GM12865 (cell line): ENCODE results near the gene ULBP2.

Experiments used
- DNase-seq: peaks from one replicate; pipeline ENCODE4 v3.0.0; 2010; ENCODE audit warnings: low read depth
- H3K4me3 ChIP-seq: 2 replicates; pipeline ENCODE4 v1.5.1; 2011; ENCODE audit warnings: mild to moderate bottlenecking, low read depth, low read length, control low read depth
- CTCF ChIP-seq: IDR thresholded peaks from 2 replicates; pipeline ENCODE4 v1.5.1; 2011; ENCODE audit warnings: low read length, control low read depth, low read depth, inconsistent platforms; ENCODE audit not compliant: insufficient read depth; ENCODE audit errors: missing control alignments

ULBP2 gene

GRCh38 chr6:149979293-149979692 lies 37.5 kb downstream of the ULBP2 start:
- DNase-seq, result no peak
- no peak for TF ChIP-seq CTCF

GRCh38 chr6:149983145-149983544 lies 41.3 kb downstream of the ULBP2 start:
- no peak for TF ChIP-seq CTCF

More at GRCh38 chr6:149979293-149979692, 37.5 kb downstream of the ULBP2 start:
- no peak overlapping the region for H3K4me3 ChIP-seq

GRCh38 chr6:149984773-149985172 lies 43.0 kb downstream of the ULBP2 start:
- no peak for TF ChIP-seq CTCF
- no peak overlapping the region for H3K4me3 ChIP-seq
- DNase-seq, result no peak

More at GRCh38 chr6:149983145-149983544, 41.3 kb downstream of the ULBP2 start:
- no peak for DNase-seq
- no peak overlapping the region for H3K4me3 ChIP-seq

GRCh38 chr6:149985481-149985937 lies 43.7 kb downstream of the ULBP2 start:
- DNase-seq, result no peak
- TF ChIP-seq CTCF, result no peak
- H3K4me3 ChIP-seq, result no peak overlapping the region

- H3K4me3 ChIP-seq, result no peak overlapping the region
- no peak for DNase-seq
- no peak for TF ChIP-seq CTCF
These were observed 45.8 kb downstream of the ULBP2 start for GRCh38 chr6:149987602-149988107.

GRCh38 chr6:149988550-149989346 lies 46.9 kb downstream of the ULBP2 start:
- H3K4me3 ChIP-seq, result no peak overlapping the region
- DNase-seq, result no peak
- no peak for TF ChIP-seq CTCF

GRCh38 chr6:149990212-149990660 lies 48.4 kb downstream of the ULBP2 start:
- no peak overlapping the region for H3K4me3 ChIP-seq
- TF ChIP-seq CTCF, result no peak
- no peak for DNase-seq
